ENCODE measurements around the gene TFAP2A. TPM values are rescaled to one million over a fixed set of nuclear protein-coding genes. Genes with fewer than 3 reads are reported as not detected.

TFAP2A gene
- 9.5 and 14.8 TPM in 2 replicates for total RNA-seq (2014; rRNA removed; shearing (Covaris generic); ENCODE audit: low replicate concordance)

- Histone ChIP-seq H3K4me3 (peak within 1 kb of the TSS; percentile 77), H3K36me3 (peaks cover 4% of the 10 kb centered on the region), H3K27me3 (no peaks in the 10 kb centered on the region), H3K9me3 (no peaks in the 10 kb centered on the region)
- peak; percentile 84 for DNase-seq
These were observed at the start of gene TFAP2A for GRCh38 chr6:10414756-10415616. Gene TFAP2A (minus strand): TSS chr6:10415074. CDS start chr6:10414991, 83 bp downstream.

GRCh38 chr6:10463491-10464481, 48.9 kb upstream of the TFAP2A start:
- no peaks in the 10 kb centered on the region for H3K36me3 ChIP-seq
- no peaks in the 10 kb centered on the region for H3K9me3 ChIP-seq
- no peaks in the 10 kb centered on the region; the same call in 1 of the 2 replicates for H3K27me3 ChIP-seq
- no peak overlapping the region for H3K4me3 ChIP-seq
- DNase-seq = no peak

- DNase-seq = no peak
- Histone ChIP-seq H3K4me3 (no peak overlapping the region), H3K9me3 (no peaks in the 10 kb centered on the region), H3K36me3 (no peaks in the 10 kb centered on the region), H3K27me3 (no peaks in the 10 kb centered on the region; the same call in 1 of the 2 replicates)
These were observed 48.2 kb upstream of the TFAP2A start for GRCh38 chr6:10463040-10463439.

DNA sequence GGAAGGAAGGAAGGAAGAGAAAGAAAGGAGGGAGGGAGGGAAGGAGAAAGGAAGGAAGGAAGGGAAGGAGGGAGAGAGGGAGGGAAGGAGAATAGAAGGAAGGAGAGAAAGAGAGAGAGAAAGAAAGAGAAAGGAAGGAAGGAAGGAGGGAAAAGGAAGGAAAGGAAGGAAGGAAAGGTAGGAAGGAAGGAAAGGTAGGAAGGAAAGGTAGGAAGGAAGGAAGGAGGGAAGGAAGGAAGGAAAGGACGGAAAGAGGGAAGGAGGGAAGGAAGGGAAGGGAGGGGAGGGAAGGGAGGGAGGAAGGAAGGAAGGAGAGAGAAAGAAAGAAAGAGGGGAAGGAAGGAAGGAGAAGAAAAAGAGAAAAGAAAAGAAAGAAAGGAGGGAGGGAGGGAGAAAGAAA, 47.0 kb upstream of the TFAP2A start:
- no peaks in the 10 kb centered on the region for H3K9me3 ChIP-seq
- no peak overlapping the region for H3K4me3 ChIP-seq
- H3K27me3 ChIP-seq = no peaks in the 10 kb centered on the region; the same call in 1 of the 2 replicates
- no peaks in the 10 kb centered on the region for H3K36me3 ChIP-seq
- no peak for DNase-seq

DNA sequence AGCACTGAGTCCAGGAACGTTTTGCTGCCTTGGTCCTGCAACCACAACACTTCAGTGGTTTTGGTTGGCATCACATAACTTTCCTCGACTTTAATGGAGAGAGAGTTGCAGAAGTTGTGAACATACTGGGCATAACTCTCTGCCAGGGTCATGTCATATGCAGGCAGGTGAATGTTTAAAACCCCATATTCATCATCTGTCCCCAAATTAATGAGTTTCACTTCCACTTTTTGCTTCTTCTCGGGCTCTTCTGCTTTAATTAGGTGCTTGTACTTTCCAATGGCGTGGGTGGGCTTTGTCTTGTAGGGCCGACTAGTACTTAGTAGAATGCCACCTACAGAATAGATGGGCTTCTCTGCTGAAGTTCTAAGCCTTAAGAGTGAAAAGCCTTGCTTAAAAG, 45.2 kb upstream of the TFAP2A start:
- no peak for DNase-seq
- Histone ChIP-seq H3K27me3 (no peaks in the 10 kb centered on the region), H3K9me3 (no peaks in the 10 kb centered on the region), H3K4me3 (no peak overlapping the region), H3K36me3 (no peaks in the 10 kb centered on the region)

GRCh38 chr6:10458287-10458686, 43.4 kb upstream of the TFAP2A start:
- Histone ChIP-seq H3K9me3 (no peaks in the 10 kb centered on the region), H3K27me3 (no peaks in the 10 kb centered on the region), H3K36me3 (no peaks in the 10 kb centered on the region), H3K4me3 (no peak overlapping the region)
- DNase-seq = no peak

DNA sequence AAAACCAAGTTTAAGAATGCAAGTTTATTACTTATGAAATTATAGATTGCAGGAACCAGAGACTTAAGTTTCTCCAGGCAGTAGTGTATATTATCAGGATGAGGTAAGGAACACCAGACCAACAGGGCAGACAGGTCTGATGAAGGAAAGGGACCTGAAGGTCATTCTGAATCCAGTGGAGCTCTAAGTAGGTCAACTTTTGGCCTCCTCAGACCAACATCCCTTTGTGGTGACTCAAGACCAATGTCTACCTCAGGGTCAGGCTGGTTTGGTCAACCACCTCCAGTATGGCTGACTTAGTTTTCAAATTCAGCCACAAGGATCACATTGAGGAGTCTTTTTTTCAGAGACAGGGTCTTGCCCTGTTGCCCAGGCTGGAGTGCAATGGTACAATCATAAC, 38.7 kb upstream of the TFAP2A start:
- H3K4me3 ChIP-seq = no peak overlapping the region
- DNase-seq = no peak

DNA sequence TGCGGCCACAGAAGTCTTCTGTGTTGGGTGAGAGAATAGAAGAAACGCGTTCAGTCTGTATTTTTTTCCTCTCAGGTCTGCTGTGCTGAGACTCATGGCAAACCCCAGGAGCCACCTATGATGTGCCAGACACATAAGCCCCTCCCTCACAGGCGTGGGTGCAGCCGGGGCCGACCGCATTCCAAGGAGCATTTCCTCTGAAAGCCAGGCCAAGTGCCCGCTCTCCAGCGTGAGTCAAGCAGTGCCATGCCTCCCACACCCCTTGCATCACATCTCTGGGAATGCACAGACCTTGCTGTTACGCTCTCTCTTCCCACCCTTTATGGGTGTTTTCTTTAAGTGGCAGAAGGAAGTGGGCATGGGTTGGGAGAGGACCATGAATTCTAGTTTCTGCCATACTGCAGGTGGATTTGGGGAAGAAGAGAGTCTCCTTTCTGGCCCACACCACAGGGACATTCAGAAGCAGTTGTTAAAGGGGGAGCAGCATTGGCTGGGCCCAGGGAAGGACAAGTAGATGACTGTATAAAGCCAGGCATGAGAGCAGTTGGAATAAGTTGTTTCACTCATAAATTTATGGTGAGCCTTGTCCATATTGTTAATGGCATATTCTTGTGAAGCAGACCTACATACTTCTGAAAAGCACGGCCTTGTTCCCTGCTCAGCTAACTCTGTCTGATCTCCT, 37.1 kb upstream of the TFAP2A start:
- Histone ChIP-seq H3K9me3 (no peaks in the 10 kb centered on the region), H3K27me3 (no peaks in the 10 kb centered on the region), H3K36me3 (no peaks in the 10 kb centered on the region), H3K4me3 (no peak overlapping the region)
- peak; percentile 100 for DNase-seq

More for the DNA sequence above, 38.7 kb upstream of the TFAP2A start:
- H3K27me3 ChIP-seq = no peaks in the 10 kb centered on the region
- H3K36me3 ChIP-seq = no peaks in the 10 kb centered on the region
- H3K9me3 ChIP-seq = no peaks in the 10 kb centered on the region

GRCh38 chr6:10451394-10451793, 36.5 kb upstream of the TFAP2A start:
- Histone ChIP-seq H3K9me3 (no peaks in the 10 kb centered on the region), H3K27me3 (no peaks in the 10 kb centered on the region), H3K4me3 (no peak overlapping the region), H3K36me3 (no peaks in the 10 kb centered on the region)
- no peak for DNase-seq

- H3K27me3 ChIP-seq = no peaks in the 10 kb centered on the region
- no peaks in the 10 kb centered on the region for H3K36me3 ChIP-seq
- no peaks in the 10 kb centered on the region for H3K9me3 ChIP-seq
- no peak overlapping the region for H3K4me3 ChIP-seq
- peak; percentile 78 for DNase-seq
These were observed 34.9 kb upstream of the TFAP2A start for GRCh38 chr6:10449751-10450150.

DNA sequence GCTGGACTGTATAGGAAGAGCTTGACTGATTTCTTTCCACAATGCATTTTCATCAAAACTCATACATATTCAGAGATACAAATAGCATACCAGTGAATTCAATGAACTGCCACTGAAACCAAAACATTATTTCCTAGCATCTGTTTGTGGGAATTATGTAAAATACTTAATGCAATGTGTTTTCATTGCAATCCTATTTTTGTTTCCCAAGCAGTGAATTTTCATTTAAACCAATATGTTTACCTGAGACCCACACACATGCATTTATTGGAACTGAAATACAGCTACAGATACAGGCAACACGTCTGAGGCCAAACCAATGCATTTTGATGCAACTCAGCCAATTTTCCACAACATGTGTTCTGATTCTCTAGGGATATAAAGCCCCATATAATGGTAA, 33.2 kb upstream of the TFAP2A start:
- Histone ChIP-seq H3K36me3 (no peaks in the 10 kb centered on the region), H3K4me3 (no peak overlapping the region), H3K27me3 (no peaks in the 10 kb centered on the region), H3K9me3 (no peaks in the 10 kb centered on the region)
- no peak for DNase-seq

GRCh38 chr6:10446548-10446947, 31.7 kb upstream of the TFAP2A start:
- DNase-seq = no peak
- Histone ChIP-seq H3K9me3 (no peaks in the 10 kb centered on the region), H3K36me3 (no peaks in the 10 kb centered on the region), H3K27me3 (no peaks in the 10 kb centered on the region), H3K4me3 (no peak overlapping the region)

DNA sequence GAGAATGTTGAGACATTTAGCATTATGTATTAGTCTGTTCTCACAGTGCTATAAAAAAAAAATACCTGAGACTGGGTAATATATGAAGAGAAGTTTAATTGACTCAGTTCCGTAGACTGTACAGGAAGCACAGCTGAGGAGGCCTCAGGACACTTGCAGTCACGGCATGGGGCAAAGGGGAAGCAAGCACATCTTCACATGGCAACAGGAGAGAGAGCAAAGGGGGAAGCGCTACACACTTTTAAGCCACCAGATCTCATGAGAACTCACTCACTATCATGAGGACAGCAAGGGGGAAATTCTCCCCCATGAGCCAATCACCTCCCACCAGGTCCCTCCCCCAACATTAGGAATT, 26.8 kb upstream of the TFAP2A start:
- peak; percentile 49 for DNase-seq
- Histone ChIP-seq H3K4me3 (no peak overlapping the region), H3K9me3 (no peaks in the 10 kb centered on the region), H3K27me3 (no peaks in the 10 kb centered on the region), H3K36me3 (no peaks in the 10 kb centered on the region)

GRCh38 chr6:10441004-10441654, 26.3 kb upstream of the TFAP2A start:
- Histone ChIP-seq H3K27me3 (no peaks in the 10 kb centered on the region), H3K36me3 (no peaks in the 10 kb centered on the region), H3K9me3 (no peaks in the 10 kb centered on the region), H3K4me3 (no peak overlapping the region)
- DNase-seq = peak; percentile 93

- H3K9me3 ChIP-seq = no peaks in the 10 kb centered on the region
- no peak overlapping the region for H3K4me3 ChIP-seq
- H3K36me3 ChIP-seq = no peaks in the 10 kb centered on the region
- H3K27me3 ChIP-seq = no peaks in the 10 kb centered on the region
- no peak for DNase-seq
These were observed 23.0 kb upstream of the TFAP2A start for GRCh38 chr6:10437891-10438290.

DNA sequence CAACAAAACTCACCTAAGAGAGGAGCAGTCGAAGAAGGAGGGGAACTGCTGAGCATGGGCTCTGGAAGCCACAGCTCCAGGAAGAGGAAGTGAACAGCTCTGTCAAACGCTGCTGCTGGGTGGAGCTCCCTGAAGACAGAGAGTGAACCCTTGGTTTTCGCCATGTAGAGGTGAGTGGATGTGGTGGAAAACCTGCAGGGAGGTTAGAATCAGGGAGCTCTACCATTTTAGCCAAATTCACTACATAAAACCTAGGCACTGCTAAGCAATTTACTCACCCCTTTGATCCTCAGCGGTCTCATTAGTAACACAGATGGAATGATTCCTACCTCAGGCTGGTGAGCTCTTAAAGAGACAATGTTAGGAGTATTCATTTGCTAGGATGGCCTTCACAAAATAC, 19.4 kb upstream of the TFAP2A start:
- Histone ChIP-seq H3K27me3 (no peaks in the 10 kb centered on the region), H3K4me3 (no peak overlapping the region), H3K9me3 (no peaks in the 10 kb centered on the region), H3K36me3 (no peaks in the 10 kb centered on the region)
- DNase-seq = no peak
